HG02763 (cell line): ENCODE results near the gene BTBD9.

ENCODE experiments used
- ATAC-seq: cut with Tn5 transposase; IDR thresholded peaks from one replicate; pipeline ENCODE4 v1.9.1; 2021; ENCODE audit warnings: mild to moderate bottlenecking, moderate library complexity; ENCODE audit not compliant: unreplicated experiment

Gene BTBD9

DNA sequence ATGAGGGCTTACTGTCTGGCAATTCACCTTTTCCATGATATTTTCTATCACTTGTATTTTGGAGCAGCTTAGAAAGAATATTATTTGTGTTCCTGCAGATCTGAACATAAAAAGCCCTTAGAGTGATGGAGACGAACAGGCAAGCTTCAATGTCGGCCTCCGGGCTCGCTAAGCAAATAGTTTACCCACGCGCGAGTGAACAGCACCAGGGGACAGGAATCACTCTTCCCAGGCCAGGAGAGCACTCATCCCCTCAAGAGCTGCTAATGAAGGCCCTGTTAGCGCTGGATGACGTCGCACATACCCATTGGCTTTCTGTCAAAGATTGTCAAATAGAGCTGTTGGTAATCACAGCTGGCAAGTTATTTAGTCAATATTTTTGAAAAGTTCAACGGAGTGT, 424.5 kb downstream of the BTBD9 start:
- ATAC-seq: no peak

DNA sequence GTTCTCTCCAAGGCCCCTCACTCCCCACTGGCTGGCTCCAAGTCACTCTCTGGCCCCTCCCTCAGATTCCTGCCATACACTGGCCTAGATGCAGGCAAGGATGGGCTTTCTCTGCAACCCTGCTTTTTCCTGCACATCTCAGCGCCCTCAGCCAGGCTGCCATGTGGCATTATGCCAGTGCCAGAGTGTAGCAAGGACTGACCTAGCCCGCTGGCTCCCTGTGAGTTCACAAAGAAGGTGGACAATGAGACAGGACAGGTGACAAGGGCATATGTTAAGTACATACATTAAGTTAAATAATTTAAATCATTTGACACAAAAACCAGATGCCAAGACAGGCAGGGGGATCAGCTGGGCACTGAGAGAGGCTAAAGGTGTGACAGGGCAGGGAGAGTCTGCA, 425.6 kb downstream of the BTBD9 start:
- no peak for ATAC-seq

DNA sequence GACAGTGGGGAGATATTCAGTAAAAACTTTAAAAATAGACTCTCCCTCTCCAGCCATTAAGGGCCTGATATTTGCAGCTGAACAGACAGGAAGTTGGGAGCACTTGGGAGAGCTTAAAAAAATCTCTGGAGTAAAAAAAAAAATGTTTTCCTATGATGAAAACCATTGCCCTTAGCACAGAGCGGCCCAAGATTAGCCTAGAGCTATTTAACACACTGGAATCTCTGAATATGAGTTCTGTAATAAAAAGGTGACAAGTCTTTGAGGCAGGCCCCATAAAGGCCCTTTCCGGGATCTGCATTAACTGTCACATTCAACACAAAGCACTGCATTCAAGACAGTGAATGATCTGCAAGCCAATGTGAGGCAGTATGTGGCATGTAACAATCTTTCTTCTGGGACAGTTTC, 426.5 kb downstream of the BTBD9 start:
- no peak for ATAC-seq

DNA sequence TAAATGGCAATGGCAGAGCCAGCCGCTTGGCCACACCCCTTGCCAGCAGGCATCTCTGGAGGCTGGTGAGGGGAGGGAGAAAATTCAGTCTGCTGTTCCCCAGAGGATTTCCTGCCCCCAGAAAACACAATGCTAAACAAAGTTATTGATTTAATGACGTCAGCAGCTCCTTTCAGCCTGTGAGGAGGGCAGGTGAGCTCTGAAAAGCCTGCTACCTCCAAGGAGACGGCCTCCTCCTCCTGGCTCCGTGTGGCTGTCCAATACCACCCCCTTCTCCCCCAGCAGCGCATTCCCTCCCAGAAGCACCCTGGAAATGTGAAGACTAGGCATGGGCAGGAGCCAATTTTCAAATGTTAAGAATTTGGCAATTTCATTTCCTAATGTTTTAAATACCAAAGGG, 427.1 kb downstream of the BTBD9 start:
- ATAC-seq: no peak

DNA sequence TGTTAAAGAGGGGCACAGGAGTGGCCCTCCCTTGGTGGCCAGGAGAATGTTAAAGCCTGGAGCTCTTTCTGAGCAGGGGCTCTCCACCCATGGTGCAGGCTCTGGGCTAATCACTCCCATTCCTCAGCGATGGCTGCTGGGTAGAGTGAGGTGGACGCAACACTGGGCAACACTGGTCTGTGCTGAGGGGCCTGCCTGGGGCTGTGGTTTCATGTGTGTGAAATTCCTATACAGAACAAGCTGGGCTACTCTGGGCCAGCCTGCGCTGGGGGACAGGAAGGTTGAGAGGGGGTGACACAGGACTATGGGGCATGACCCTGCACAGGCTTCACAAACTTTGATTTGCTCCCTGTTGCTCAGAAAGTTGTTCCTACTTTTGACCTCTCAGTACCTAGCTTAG, 427.6 kb downstream of the BTBD9 start:
- ATAC-seq: no peak

DNA sequence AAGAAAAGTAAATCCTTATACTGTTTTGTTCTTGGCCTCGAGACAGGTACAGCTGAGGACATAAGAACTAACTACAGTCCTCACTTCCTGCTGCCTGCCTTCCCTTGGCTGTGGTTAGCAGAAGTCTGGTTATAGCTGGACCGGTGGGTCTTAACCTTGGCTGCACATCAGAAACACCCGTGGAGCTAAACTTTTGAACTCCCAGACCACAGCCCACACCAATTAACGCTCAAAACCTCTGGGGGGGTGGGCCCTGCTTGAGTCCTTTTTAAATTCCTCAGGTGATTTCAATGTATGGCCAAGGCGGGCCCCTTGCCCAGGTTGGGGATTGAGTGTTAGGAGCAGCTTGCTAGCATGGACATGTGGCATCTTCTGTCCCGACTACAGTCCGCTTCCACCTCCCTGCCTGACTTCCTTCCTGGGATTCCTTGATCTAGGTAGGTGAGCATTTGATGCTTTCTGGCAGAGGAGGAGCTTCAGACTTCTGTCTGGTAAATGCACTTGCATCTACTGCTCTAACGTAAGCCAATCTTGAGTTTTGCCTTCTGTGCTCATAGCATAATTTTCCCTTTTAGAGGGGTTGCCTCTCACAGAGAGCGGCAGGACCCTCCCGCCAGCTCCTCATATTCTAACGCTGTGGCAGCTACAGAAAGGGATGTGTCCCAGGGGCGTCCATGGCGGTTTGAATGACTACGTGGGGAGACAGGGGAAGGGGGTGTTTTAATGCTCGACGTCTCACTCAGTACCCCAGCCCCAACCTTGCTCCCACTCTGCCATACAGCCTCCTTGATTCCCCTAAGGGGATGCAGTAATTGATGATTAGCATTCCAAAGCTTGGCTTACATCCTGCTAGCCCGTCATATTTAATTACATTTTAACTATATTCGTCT, 430.1 kb downstream of the BTBD9 start:
- no peak for ATAC-seq

DNA sequence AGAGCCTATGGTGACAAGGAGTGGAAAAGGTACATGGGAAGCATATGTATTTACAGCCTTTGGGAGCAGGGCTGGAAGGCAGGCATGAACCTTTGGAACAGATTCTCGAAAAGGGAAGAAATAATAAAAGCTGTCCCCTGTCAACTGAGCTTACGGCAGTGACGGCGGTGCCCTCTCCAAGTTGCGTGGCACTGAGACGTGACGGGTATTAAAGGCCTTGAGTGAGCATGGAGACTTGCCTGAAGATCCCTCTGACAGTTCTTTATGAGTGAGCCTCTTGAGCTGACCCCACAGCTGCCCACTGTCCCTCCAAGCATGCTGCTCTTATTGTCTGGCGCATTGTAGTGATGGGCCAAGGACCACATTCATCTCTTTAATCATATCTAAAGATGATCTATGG, 431.7 kb downstream of the BTBD9 start:
- ATAC-seq: no peak

DNA sequence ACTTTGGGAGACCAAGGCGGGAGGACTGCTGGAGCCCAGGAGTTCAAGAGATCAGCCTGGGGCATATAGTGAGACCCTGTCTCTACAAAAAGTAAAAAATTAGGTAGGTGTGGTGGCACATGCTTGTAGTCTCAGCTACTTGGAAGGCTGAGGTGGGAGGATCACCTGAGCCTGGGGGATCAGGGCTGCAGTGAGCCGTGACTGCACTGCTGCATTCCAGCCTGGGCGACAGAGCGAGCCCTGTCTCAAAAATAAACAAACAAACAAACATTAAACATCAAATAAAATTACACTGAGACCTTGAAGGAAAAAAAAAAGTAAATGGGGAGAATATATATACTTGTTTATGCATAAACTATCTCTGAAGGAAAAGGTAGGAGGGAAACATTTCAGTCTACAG, 432.4 kb downstream of the BTBD9 start:
- no peak for ATAC-seq

DNA sequence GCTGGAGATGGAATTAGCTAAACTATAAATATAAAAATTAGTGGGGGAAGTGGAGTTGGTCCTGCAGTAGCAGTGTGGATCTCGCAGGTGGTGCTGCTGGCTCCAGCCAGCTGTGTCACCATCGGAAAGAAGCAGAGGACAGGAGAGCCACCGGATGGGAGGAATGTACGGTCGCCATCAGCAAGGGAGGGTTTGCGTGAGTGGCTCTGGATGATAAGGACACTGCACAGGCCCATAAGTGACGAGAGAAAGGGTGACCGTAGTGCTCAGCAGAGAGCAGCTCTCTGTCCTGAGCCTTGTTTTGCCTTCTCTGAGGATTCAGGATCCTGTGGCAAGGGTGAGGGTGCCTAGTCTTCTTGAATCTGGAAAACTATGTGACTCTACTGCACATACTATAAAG, 441.5 kb downstream of the BTBD9 start:
- no peak for ATAC-seq

DNA sequence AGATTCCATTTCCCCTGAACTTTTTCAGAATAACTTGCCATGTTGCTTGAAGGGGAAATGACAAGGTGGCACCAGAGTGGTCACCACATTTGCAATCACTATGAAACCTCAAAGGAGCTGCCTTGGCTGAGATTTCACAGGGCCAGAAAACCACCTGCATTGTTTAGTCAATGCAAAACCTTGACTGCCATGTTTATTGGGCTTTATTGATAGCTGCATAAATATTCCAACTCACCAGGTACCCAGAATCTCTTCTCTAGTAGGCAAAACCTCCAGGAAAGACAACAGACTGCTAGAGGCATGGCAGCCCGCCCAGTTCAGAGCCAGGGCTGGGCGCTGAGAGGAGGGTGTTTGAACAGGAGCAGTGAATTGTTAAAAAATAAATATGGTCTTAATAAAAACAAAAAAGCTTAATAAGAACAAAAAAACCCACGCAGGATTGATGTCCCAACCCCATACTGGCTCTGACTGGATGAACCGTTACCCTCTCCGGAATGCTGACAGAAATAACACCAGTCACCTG, 444.6 kb downstream of the BTBD9 start:
- no peak for ATAC-seq

DNA sequence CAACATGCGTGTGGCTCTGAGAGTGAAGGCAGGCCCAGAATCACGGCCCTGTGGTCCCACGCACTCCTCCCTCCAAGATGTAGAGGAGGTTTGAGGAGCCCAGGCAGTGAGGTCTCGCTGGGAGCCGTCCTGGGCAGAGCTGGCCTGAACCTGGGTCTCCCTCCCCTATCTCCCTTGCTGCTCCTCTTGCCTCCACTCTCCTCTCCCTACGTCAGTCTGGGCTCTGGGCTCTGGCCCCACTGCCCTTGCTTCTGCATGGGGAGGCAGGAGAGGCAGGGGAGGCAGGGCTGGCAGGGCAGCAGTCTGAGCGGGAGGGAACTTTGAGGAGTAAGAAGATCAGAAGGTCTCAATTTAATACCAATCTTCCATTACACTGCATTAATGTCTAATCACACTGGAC, 445.1 kb downstream of the BTBD9 start:
- no peak for ATAC-seq

DNA sequence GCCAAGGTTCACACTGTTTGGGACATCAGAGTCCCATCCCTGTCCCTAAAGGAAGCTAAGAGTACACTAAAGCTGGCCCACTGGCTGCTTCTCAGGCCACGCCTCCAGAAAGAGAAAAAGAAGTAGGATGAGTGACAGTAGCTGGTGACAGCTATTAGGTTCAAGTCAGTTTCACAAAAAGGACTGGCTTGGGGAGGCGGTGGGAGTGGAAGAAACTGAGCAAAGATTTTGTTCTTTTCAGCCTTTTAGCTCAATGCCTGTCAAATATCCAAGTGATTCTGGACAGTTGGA, 445.5 kb downstream of the BTBD9 start:
- ATAC-seq: no peak

DNA sequence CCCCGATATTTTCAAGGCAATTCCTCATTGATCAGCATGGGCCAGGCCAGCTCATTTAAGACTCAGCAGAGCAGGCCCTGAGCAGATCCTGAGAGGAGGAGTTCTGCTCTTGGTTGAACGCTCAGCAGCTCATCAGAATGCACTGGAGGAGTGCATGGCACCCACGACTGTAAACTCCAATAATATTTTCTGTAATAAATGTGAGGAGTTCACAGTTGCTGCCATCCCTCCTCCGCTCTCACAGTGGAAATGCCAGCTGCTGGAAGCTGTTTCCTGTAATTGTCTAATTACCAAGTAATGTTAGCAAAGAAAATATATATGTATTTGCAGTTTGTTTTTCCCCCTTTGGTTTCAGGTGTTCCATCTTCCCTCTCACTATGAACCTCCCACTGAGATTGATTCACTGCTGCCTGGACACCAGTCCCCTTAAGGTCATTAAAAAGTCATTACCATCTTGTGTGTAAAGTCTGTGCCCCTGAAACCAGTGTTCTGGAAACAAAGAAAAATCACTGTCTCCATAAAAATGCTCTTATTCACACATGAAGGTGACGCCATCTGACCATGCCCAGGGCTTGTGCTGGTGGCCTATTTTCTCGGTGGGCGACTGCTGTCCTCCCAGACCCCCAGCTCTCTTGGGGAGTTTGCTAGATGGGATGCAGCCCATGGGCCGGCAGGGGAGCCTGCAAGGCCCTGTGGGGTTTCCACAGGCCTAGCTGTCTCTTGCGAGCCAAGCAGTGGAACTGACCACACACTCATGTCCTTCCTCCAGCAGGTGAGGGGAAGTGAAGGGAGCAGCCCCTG, 446.0 kb downstream of the BTBD9 start:
- ATAC-seq: no peak

DNA sequence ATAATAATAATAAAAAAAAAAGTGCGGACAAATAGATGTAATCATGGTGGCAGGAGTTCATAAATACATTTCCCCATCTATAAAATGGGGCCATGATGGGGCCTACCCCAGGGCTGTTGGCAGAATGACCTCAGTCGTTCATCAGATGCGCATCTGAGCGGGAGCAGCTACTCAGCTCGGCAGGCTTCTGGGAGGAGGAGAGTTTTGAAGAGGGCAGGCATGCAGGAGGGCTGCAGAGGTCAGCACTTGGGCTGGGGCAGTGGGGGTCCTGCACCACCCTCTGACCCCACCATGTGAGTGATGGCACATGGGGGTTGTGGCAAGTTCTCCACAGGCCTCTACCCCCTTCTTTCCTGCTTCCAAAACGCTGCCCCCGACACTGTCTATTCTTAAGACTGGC, 446.7 kb downstream of the BTBD9 start:
- no peak for ATAC-seq

DNA sequence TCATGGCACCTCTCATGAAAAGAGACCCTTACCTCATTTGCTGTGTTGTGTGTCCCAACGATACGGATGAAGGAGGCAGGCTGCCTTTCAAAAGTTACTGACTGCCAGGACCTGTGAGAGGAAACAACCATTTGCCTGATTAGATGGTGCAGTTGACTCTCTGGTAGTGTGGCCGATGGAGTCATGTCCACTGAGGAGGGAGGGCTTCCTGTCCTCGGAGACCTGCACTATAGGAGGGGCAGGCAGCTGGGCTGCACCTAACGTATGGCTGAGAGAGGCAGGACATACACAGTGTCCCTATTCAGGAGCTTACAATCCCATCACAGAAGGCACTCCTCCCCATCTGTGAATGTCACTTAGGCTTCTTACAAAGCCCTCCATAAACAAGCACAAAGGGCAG, 447.2 kb downstream of the BTBD9 start:
- no peak for ATAC-seq

DNA sequence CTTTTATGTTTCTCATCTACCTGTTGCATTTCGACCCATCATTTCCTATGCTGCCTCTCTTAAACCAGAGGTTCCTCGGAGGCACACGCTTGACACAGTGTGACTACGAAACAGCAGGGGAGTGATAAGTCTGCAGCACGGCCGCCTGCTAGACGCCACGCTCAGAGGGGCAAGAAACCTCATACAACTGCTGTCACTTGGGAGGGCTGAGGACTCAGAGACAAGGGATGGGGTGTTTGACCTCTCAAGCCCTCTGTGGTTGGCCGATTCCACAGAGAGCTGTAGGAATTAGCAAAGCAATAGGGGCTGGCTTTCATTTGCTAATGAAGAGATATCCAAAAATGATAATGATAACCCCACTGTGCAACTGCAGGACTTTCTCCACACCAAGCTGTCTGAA, 447.7 kb downstream of the BTBD9 start:
- ATAC-seq: no peak

DNA sequence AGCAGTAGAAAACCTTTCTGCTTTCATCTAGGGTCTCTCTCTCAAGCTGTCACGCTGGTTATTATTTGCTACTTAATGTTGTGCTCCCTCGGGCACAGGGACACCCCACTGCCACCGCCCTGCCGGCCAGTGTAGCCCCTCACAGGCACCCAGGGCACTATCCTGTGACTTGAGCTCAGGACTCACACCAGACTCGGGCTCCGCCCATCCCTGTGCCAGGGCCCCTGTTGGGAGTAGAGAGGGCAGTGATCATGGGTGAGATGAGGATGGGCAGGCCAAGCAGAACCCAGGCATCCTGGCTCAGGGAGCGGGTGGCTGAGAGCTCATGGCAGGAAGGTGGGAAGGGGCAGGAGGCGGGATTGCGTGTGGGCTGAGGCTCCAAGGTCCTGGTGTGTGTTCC, 448.3 kb downstream of the BTBD9 start:
- no peak for ATAC-seq

DNA sequence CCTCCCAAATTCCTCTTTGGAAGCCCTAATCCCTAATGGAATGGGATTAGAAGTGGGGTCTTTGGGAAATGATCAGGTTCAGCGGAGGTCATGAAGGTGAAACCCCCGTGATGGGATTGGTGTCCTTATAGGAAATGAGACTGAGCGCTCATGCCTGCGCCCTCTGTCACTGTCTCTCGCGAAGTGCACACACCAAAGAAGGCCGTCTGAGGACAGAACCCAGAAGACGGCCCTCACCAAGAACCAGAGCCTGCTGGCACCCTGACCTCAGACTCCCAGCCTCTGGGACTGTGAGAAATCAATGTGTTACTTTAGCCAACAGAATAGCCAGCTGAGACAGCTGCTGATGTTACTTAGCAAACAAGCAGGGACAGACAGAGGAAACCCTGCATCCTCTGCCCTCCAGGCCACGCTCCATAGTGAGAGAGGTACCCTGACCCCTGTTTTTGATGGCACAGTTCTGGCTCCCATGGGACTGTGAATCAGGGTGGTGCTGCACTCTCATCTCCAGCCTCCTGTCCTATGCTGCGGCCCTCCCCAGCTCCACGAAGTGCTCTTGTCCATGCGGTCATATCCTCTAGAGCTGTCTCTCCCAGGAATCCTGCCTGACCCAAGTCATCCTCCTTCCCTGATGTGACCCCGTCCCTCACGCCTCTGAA, 450.9 kb downstream of the BTBD9 start:
- ATAC-seq: no peak

DNA sequence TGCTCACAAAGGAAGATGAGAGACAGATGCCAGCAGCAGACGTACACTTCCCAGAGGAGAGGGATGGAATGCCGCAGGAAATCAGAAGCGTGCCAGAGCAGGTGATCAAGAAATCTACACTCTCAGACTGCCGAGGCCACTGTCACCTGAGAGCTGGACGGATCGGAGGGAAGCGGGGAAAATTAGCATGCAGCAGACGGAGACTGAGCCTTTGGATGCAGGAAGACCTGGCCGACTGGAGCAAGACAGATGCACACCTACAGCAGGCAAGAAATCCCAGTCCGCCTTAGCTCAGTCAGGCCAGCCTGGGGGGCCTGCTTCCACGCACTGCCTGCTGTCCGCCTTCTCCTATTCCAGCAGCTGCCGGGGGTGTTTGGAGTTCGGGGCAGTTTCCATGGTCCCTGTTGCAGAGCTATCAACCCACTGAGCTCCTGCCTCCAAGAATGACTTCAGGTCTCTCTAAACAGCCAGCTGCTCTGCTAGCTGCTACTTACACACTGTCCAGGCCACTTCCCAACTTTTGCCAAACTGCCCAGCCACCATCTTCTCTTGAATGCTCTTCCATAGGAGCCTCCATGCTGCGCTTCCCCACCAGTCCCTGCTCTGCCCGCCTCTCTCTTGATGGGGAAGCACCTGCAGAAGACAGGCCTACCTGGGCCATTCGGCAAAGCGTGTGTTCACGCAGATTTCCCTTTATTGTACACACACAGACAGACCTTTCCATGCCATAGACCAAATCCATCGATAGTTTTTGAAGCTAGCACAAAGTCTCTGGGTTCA, 451.7 kb downstream of the BTBD9 start:
- ATAC-seq: no peak

DNA sequence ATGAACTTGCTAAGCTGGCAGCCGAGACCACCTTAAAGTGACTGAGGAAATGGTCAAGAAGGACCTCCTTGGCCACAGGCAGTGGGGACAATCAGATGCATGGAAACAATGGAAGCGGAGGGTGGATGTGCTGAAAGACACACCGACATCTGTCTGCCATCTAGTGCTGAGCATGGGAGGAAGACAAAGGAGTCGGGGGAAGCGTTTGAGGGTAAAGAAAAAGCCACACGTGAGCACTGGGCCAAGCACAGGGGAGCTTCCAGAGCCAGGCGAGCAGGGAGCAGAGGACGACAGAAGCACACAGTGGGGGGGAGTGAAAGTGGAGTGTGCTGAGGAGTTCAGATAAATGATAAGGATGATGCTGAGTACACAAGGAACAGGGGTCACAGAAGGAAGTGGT, 452.4 kb downstream of the BTBD9 start:
- no peak for ATAC-seq

DNA sequence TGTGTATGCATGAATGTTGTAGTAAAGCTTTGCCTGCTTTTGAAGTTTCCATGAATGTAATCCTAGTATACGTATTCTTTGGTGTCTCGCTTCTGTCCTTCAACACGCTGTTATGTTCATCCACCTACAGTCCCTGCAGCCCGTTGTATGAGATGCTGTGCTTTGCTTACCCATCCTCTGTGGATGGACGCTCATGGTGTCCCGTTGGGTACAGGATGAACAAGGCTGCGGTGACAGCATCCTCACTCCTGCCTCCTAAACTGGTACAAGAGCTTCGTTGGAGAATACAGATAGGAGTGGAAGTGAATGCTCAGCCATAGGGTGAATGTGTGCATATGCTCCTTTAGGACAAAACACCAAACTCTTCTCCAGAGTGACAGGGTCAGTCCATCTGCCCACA, 454.0 kb downstream of the BTBD9 start:
- no peak for ATAC-seq
